Measurements from ENCODE around the gene SEC23B. TPM values are rescaled to one million over a fixed set of nuclear protein-coding genes. Genes with fewer than 3 reads are reported as not detected.

SEC23B gene
- total RNA-seq, 1 donor from 2014 or later: 56.6 TPM

DNA sequence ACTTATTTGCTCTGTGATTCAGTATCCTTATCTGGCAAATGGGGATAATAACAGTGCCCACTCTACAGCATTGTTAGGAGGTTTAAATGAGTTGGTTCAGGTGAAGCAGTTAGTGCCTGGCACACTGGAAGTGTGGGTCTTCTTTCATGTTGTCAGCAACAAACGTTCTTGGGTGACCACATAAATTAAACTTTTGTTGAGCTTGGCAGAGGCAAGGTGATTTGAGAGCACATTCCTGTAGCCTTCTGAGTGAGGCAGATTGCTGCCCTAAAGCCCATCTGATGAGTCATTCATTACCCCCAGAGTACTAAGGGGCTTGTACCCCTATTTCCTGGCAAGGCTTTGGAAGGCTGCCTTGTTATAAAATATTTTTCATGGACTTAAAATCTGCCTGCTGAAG is 25.8 kb downstream of the SEC23B start:
- Mint-ChIP-seq H3K4me1 (no peaks in the 10 kb centered on the region), H3K9me3 (peaks cover 2% of the 10 kb centered on the region), H3K36me3 (ENCODE audit: low read depth) (peaks cover 89% of the 10 kb centered on the region), H3K4me3 (no peak overlapping the region), H3K27ac (no peak overlapping the region), H3K27me3 (no peaks in the 10 kb centered on the region)
- TF ChIP-seq, protein P1, sequence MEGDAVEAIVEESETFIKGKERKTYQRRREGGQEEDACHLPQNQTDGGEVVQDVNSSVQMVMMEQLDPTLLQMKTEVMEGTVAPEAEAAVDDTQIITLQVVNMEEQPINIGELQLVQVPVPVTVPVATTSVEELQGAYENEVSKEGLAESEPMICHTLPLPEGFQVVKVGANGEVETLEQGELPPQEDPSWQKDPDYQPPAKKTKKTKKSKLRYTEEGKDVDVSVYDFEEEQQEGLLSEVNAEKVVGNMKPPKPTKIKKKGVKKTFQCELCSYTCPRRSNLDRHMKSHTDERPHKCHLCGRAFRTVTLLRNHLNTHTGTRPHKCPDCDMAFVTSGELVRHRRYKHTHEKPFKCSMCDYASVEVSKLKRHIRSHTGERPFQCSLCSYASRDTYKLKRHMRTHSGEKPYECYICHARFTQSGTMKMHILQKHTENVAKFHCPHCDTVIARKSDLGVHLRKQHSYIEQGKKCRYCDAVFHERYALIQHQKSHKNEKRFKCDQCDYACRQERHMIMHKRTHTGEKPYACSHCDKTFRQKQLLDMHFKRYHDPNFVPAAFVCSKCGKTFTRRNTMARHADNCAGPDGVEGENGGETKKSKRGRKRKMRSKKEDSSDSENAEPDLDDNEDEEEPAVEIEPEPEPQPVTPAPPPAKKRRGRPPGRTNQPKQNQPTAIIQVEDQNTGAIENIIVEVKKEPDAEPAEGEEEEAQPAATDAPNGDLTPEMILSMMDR (IDR thresholded peaks at IDR 0.05): no peak
- ChIA-PET POLR2A (no interaction called here), CTCF (no interaction called here)
- intact Hi-C loops (cut with micrococcal nuclease): no loop called here
- ATAC-seq (ENCODE audit: low read depth) (no peak), DNase-seq (no peak)

DNA sequence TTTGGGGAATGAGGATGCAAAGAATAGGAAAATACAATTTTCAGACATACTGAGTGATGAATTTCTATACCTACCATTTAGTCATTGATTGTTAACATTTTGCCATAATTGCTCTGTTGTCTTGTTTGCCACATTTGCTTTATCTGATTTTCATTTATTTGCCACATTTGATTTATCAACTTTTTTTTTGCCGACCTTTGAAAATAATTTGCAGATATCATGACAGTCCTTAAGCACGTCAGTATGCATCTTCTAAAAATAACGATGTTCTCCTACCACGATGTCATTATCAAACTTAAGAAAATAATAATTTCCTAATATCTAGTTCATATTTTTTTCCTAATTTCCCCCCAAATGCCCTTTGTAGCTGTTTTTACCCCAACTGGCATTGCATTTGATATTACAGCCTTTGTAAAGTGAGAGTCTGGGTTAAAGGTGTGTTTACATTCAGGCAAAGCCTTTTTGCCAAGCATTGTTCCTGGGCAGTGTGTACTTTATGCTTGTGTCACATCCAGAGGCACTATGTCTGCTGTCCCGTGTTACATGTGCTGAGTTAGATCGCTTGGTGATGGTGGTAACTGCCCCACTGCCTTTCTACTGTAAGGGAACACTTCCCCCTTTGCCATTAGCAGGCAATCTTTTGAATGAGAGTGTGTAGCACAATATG is 26.4 kb downstream of the SEC23B start:
- Mint-ChIP-seq H3K27me3 (no peaks in the 10 kb centered on the region), H3K36me3 (ENCODE audit: low read depth) (peaks cover 86% of the 10 kb centered on the region), H3K9me3 (peaks cover 2% of the 10 kb centered on the region), H3K27ac (no peak overlapping the region), H3K4me1 (no peaks in the 10 kb centered on the region), H3K4me3 (no peak overlapping the region)
- TF ChIP-seq, protein P1 (IDR thresholded peaks at IDR 0.05): no peak
- CTCF ChIA-PET: no interaction called here
- POLR2A ChIA-PET: no interaction called here
- intact Hi-C loops (cut with micrococcal nuclease): no loop called here
- no peak for ATAC-seq (ENCODE audit: low read depth)
- DNase-seq: no peak

DNA sequence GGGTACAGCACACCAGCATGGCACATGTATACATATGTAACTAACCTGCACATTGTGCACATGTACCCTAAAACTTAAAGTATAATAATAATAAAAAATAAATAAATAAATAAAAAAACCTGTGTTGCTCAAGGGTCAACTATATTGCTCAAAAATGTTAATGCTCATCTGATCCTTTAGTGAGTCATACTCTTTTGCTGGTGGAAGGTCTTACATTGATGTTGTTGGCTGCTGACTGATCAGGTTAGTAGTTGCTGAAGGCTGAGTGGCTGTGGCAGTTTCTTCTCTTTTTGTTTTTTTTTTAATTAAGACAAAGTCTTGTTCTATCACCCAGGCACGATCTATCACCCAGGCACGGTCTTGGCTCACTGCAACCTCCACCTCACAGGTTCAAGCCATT is 29.9 kb downstream of the SEC23B start:
- TF ChIP-seq, protein P1 (IDR thresholded peaks at IDR 0.05): no peak
- H3K9me3 Mint-ChIP-seq: peaks cover 2% of the 10 kb centered on the region
- CTCF ChIA-PET: no interaction called here
- POLR2A ChIA-PET: interaction anchor here (0.7 kb wide), 1 partner anchor 22 kb away, joined by 5 read pairs; no protein-coding TSS in a partner anchor
- intact Hi-C loops (cut with micrococcal nuclease): no loop called here
- ATAC-seq (ENCODE audit: low read depth) (no peak), DNase-seq (no peak)
- H3K36me3 Mint-ChIP-seq (ENCODE audit: low read depth): peaks cover 80% of the 10 kb centered on the region
- no peak overlapping the region for H3K27ac Mint-ChIP-seq
- H3K4me3 Mint-ChIP-seq: no peak overlapping the region
- no peaks in the 10 kb centered on the region for H3K27me3 Mint-ChIP-seq
- no peaks in the 10 kb centered on the region for H3K4me1 Mint-ChIP-seq

DNA sequence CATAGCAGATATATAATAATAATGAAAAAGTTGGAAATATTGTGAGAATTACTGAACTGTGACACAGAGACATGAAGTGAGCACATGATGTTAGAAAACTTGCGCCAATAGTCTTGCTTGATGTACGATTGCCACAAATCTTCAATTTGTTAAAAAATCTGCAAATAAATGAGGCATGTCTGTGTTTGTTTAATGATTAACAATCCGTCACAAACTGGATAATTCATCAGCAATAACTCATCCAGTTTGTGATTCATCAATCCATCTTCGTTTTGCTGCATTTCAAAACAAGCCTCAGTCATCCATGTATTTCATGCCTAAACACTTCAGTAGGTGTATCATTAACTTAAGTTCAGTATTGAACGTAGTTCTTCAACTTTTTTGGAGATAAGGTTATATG is 34.0 kb downstream of the SEC23B start:
- Mint-ChIP-seq H3K4me3 (no peak overlapping the region), H3K27ac (no peak overlapping the region), H3K4me1 (no peaks in the 10 kb centered on the region), H3K27me3 (no peaks in the 10 kb centered on the region), H3K36me3 (ENCODE audit: low read depth) (peaks cover 80% of the 10 kb centered on the region), H3K9me3 (peaks cover 2% of the 10 kb centered on the region)
- ChIA-PET CTCF (no interaction called here), POLR2A (no interaction called here)
- no peak for DNase-seq
- intact Hi-C loops (cut with micrococcal nuclease): no loop called here
- no peak for ATAC-seq (ENCODE audit: low read depth)
- TF ChIP-seq, protein P1 (IDR thresholded peaks at IDR 0.05): no peak

DNA sequence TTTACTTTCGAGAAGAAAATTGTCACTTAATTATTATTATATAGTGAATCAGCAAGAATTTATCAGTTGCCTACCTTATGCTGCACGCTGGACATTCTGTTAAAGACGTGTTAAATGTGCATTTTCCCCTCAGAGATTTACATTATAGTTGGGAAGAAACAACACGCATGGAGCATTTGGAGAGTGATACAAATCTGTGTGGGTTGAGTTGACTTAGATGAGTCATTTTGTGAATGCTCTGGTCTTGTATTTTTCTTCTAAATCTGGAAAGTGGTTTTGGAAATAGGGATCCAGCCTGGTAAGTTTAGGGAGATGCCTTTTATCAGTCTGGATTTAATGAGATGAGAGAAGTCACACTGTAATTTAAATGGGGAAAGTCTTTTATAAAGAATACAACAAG is 35.5 kb downstream of the SEC23B start:
- no peaks in the 10 kb centered on the region for H3K9me3 Mint-ChIP-seq
- no peak for DNase-seq
- TF ChIP-seq, protein P1 (IDR thresholded peaks at IDR 0.05): no peak
- H3K36me3 Mint-ChIP-seq (ENCODE audit: low read depth): peaks cover 78% of the 10 kb centered on the region
- H3K27me3 Mint-ChIP-seq: no peaks in the 10 kb centered on the region
- no peak overlapping the region for H3K27ac Mint-ChIP-seq
- H3K4me1 Mint-ChIP-seq: no peaks in the 10 kb centered on the region
- ChIA-PET POLR2A (no interaction called here), CTCF (no interaction called here)
- intact Hi-C loops (cut with micrococcal nuclease): no loop called here
- ATAC-seq (ENCODE audit: low read depth): no peak
- H3K4me3 Mint-ChIP-seq: no peak overlapping the region

Data from activated B cell treated with CpG ODN at 0.5 μM for 24 hours (primary cell).